RCC 7860 (cell line): ENCODE data around the gene ZXDC.

Experiments used
- DNase-seq: peaks from one replicate; pipeline ENCODE4 v3.0.0-alpha.2; 2015; ENCODE audit warnings: low spot score
- FAIRE-seq: peaks from 2 replicates; lab custom pipeline; 2012; peaks lifted over from hg19 to GRCh38; lab: Jason Lieb, UNC

The ZXDC gene

GRCh38 chr3:126439346-126439967 is 36.2 kb downstream of the ZXDC start:
- no peak for DNase-seq

GRCh38 chr3:126438746-126439145 is 36.9 kb downstream of the ZXDC start:
- FAIRE-seq (no peak), DNase-seq (no peak)

More at GRCh38 chr3:126439346-126439967, 36.2 kb downstream of the ZXDC start:
- FAIRE-seq: no peak

GRCh38 chr3:126438186-126438585 is 37.5 kb downstream of the ZXDC start:
- FAIRE-seq (no peak), DNase-seq (no peak)

- DNase-seq (no peak), FAIRE-seq (no peak)
Measured at GRCh38 chr3:126436826-126437717, 38.6 kb downstream of the ZXDC start.

GRCh38 chr3:126435456-126436315 is 40.0 kb downstream of the ZXDC start:
- FAIRE-seq: no peak
- DNase-seq: no peak

- DNase-seq (no peak), FAIRE-seq (no peak)
Measured at GRCh38 chr3:126434931-126435411, 40.7 kb downstream of the ZXDC start.

GRCh38 chr3:126434264-126434590 is 41.5 kb downstream of the ZXDC start:
- FAIRE-seq (no peak), DNase-seq (no peak)

GRCh38 chr3:126433496-126434263 is 42.0 kb downstream of the ZXDC start:
- DNase-seq (no peak), FAIRE-seq (no peak)

GRCh38 chr3:126433105-126433430 is 42.6 kb downstream of the ZXDC start:
- FAIRE-seq: no peak
- no peak for DNase-seq

- no peak for DNase-seq
- FAIRE-seq: no peak
Measured at GRCh38 chr3:126432361-126433104, 43.2 kb downstream of the ZXDC start.

- DNase-seq (no peak), FAIRE-seq (no peak)
Measured at GRCh38 chr3:126431103-126431534, 44.6 kb downstream of the ZXDC start.

GRCh38 chr3:126424751-126425150 is 50.9 kb downstream of the ZXDC start:
- no peak for DNase-seq
- no peak for FAIRE-seq

GRCh38 chr3:126424039-126424717 is 51.5 kb downstream of the ZXDC start:
- DNase-seq (no peak), FAIRE-seq (no peak)

GRCh38 chr3:126423191-126424038 is 52.3 kb downstream of the ZXDC start:
- no peak for FAIRE-seq
- DNase-seq: no peak

- FAIRE-seq (no peak), DNase-seq (no peak)
Measured at GRCh38 chr3:126422571-126423091, 53.1 kb downstream of the ZXDC start.

- FAIRE-seq (no peak), DNase-seq (no peak)
Measured at GRCh38 chr3:126422121-126422520, 53.6 kb downstream of the ZXDC start.

- no peak for DNase-seq
- FAIRE-seq: no peak
Measured at GRCh38 chr3:126421573-126422119, 54.0 kb downstream of the ZXDC start.
